Activated CD4-positive, alpha-beta T cell treated with anti-CD3 and anti-CD28 coated beads, Interleukin-2, amount 10 ng/mL, durations not matched to agents 24 days and 14 days (primary cell): Measurements from ENCODE around the gene SAT2. TPM values are rescaled to one million over a fixed set of nuclear protein-coding genes. Genes with fewer than 3 reads are reported as not detected.
"Not testable (repeated sequence)": the region's sequence is repeated elsewhere in the genome, so short reads cannot be mapped to it uniquely, and the experiment has no call there.

Experiments used
- DNase-seq: peaks from one replicate; pipeline ENCODE4 v3.0.0; 2022
- H3K27ac Mint-ChIP-seq: one replicate; pipeline ENCODE4 v1.8.0; 2022; ENCODE audit warnings: mild to moderate bottlenecking, mixed read lengths
- H3K27me3 Mint-ChIP-seq: one replicate; pipeline ENCODE4 v1.8.0; 2022; ENCODE audit warnings: mixed read lengths
- H3K36me3 Mint-ChIP-seq: one replicate; pipeline ENCODE4 v1.8.0; 2022; ENCODE audit warnings: low read depth, mild to moderate bottlenecking, mixed read lengths
- H3K4me1 Mint-ChIP-seq: one replicate; pipeline ENCODE4 v1.8.0; 2021; ENCODE audit warnings: mixed read lengths
- H3K4me3 Mint-ChIP-seq: one replicate; pipeline ENCODE4 v1.8.0; 2022; ENCODE audit warnings: mild to moderate bottlenecking, moderate library complexity, mixed read lengths
- H3K9me3 Mint-ChIP-seq: one replicate; pipeline ENCODE4 v1.8.0; 2021; ENCODE audit warnings: mixed read lengths
- intact Hi-C: fragments of 100-400 bp; cut with micrococcal nuclease; formaldehyde crosslinking; loops from one replicate; pipeline ENCODE4 v1.15.1; 2023
- total RNA-seq: library from RNA; stranded (reverse); gene quantifications from 2 replicates; pipeline ENCODE4 v1.2.3, GENCODE V29; 2022

The SAT2 gene
- total RNA-seq, 1 donor from 2014 or later, result 17.7 TPM

DNA sequence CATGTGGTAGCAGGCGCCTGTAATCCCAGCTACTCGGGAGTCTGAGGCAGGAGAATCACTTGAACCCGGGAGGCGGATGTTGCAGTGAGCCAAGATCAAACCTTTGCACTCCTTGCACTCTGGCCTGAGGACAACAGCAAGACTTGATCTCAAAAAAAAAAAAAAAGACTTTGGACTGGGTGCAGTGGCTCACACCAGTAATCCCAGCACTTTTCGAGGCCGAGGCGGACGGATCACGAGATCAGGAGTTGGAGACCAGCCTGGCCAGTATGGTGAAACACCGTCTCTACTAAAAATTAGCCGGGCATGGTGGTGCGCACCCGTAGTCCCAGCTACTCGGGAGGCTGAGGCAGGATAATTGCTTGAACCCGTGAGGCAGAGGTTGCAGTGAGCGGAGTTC is 1.9 kb downstream of the SAT2 start:
- H3K4me1 Mint-ChIP-seq, H3K27ac Mint-ChIP-seq, H3K4me3 Mint-ChIP-seq, intact Hi-C loops, DNase-seq, H3K36me3 Mint-ChIP-seq, H3K27me3 Mint-ChIP-seq, H3K9me3 Mint-ChIP-seq: not testable (repeated sequence)

DNA sequence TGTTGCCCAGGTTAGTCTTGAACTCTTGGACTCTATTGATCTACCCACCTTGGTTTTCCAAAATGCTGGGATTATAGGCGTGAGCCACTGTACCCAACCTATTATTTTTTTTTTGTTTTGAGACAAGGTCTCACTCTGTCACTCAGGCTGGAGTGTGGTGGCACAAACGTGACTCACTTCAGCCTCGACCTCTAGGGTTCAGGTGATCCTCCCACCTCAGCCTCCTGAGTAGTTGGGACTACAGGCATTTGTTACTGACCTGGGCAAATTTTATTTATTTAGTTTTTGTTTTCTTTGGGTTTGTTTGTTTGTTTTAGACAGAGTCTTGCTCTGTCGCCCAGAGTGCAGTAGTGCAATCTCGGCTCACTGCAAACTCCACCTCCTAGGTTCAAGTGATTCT is 4.0 kb downstream of the SAT2 start:
- Mint-ChIP-seq H3K4me3 (no peak overlapping the region), H3K9me3 (no peaks in the 10 kb centered on the region), H3K36me3 (peaks cover 5% of the 10 kb centered on the region), H3K27ac (no peak overlapping the region), H3K4me1 (peaks cover 11% of the 10 kb centered on the region), H3K27me3 (peaks cover 1% of the 10 kb centered on the region)
- intact Hi-C loops, result no loop called here
- no peak for DNase-seq

DNA sequence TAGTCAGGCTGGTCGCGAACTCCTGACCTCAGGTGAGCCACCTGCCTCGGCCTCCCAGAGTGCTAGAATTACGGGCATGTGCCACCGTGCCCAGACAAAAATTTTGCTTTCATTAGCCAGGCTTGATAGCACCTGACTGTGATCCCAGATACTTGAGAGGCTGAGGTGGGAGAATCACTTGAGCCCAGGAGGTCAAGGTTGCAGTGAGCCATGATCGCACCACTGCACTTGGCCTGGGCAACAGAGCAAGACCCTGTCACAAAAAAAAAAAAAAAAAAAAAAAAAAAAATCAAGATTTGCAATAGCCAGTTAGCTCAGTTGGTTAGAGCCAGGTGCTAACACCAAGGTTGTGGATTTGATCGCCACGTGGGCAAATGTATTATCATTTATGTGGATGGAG is 6.8 kb downstream of the SAT2 start:
- Mint-ChIP-seq H3K9me3 (no peaks in the 10 kb centered on the region), H3K36me3 (peaks cover 1% of the 10 kb centered on the region), H3K27ac (no peak overlapping the region), H3K4me1 (peaks cover 4% of the 10 kb centered on the region), H3K4me3 (no peak overlapping the region), H3K27me3 (peaks cover 1% of the 10 kb centered on the region)
- DNase-seq, result no peak
- intact Hi-C loops, result no loop called here

DNA sequence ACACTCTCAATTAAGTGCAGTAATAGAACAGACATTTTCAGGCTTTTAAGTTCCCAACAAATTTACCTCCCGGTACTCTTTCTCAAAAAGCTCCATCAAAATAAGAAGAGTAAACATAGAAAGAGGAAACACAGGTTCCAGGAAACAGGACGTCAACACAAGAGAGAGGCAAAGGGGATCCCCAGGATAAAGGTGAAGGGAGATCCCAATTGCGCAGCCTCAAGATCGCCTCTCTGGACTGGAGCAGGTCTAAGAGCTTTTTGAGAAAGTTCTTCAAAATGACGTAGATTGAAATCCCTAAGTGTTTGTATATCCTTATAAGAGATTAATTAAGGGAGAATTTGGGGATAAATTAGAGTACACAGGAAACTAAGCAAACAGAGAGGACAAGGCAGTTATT is 9.0 kb downstream of the SAT2 start:
- intact Hi-C loops, result loop anchor here (5.0 kb wide), 1 partner anchor 34 kb away; the partner anchor contains the start of gene ATP1B2
- Mint-ChIP-seq H3K27me3 (peaks cover 1% of the 10 kb centered on the region), H3K27ac (no peak overlapping the region), H3K36me3 (peaks cover 3% of the 10 kb centered on the region), H3K9me3 (no peaks in the 10 kb centered on the region), H3K4me1 (peaks cover 12% of the 10 kb centered on the region), H3K4me3 (no peak overlapping the region)
- no peak for DNase-seq

DNA sequence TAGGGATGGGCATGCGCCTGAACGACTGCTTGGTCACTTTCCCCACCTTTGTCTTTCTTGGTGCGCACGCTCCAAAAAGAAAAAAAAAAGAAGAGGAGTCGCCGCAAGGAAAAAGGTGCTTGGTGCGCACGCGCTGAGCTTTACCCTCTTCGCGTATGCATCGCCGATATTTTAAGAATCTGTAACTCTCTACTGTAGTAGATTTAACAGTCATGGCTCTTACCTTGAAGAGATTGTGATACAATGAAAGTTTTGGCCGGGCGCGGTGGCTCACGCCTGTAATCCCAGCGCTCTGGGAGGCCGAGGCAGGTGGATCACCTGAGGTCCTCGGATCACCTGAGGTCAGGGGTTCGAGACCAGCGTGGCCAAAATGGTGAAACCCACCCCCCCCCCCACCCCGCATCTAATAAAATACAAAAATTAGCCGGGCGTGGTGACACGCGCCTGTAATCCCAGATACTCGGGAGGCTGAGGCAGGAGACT is 12.3 kb downstream of the SAT2 start:
- intact Hi-C loops, result loop anchor here (1.0 to 5.0 kb wide), 2 partner anchors 32 to 37 kb away; partner anchors contain the start of genes ATP1B2 and MPDU1
- Mint-ChIP-seq H3K27ac (peak overlapping the region; percentile 91), H3K27me3 (no peaks in the 10 kb centered on the region), H3K36me3 (peaks cover 18% of the 10 kb centered on the region), H3K4me3 (peak overlapping the region; percentile 77), H3K4me1 (peaks cover 33% of the 10 kb centered on the region), H3K9me3 (no peaks in the 10 kb centered on the region)
- DNase-seq, result no peak

DNA sequence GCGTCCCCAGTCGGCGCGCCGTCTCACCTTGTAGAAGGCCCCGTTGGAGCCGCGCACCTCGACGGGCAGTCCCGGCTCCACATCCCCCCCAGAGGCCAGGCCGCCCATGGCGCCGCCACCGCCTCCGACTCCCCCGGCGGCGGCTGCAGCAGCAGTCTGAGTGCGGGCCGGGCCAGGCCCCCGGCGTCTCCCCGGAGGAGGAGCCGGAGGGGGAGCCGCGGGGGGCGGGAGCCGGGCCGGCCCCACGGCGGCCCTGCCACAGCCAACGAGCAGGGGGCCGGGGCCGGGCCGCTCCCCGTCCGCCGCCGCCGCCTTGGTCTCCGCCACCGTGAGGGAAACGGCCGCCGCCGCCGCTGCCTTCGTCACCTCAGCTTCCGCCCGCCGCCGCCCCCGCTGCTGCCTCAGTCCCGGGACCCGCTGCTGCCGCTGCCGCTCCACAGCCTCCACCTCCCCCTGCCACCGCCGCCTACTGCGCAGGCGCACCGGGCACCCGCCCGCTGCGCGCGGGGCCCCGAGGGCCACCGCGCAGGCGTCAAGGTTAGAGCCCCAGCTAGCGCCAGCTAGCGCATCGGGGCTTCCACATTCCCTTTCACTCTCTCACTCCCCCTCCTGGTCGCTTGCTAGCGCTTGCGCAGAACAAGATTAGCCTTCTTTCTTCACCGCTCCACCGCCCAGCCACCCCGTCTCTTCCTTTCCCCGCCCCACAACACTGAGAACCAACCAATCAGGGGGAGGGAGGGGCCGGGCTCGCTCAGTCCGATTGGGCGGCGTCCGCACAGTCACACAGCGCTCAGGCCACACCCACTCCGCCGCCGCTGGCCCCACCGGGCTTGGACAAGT is 13.0 kb downstream of the SAT2 start, which contains the start of gene FXR2:
Gene FXR2 (minus strand): TSS at position 473 of the 840 bp plus-strand sequence. CDS start 365 bp downstream, at position 108.
- Mint-ChIP-seq H3K36me3 (peaks cover 18% of the 10 kb centered on the region), H3K27me3 (no peaks in the 10 kb centered on the region), H3K4me1 (peaks cover 33% of the 10 kb centered on the region), H3K9me3 (no peaks in the 10 kb centered on the region), H3K27ac (peak within 1 kb of the TSS; percentile 91), H3K4me3 (peak within 1 kb of the TSS; percentile 87)
- DNase-seq, result peak; percentile 99
- intact Hi-C loops, result loop anchor here (1.0 to 5.0 kb wide), 3 partner anchors 31 to 74 kb away; partner anchors contain the start of genes ATP1B2, MPDU1 and WRAP53

DNA sequence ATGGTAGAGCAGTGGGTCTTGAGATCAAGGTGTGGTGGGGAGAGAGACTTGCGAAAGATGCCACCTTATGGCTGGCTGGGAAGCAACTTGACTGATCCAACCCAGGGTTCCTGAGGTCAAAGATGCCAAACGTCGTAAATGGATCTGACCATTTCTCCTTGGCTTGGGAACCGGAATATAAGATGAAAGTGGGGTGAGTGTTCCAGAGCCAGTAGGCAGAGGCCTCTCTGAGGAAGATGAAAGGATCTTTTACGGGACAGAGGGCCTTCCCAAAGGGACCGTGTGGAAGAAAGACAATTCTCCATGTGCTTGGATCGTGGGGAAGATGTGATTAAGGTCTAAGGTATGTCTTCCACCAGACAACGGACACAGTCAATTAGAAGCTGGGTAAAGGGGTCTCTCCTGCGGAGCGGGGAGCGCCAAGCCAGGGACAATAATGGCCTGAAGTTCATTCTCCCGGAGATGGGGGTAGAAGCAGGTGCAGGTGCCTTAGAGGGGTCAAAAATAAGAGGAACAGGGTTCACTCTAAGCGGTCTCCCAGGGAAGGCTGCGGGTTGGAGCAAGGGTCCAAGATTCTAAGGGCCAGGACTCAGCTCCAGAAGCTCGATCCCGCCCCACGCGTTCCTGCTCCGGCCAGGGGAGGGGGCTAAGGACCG is 13.7 kb downstream of the SAT2 start:
- peaks cover 18% of the 10 kb centered on the region for H3K36me3 Mint-ChIP-seq
- H3K9me3 Mint-ChIP-seq, result no peaks in the 10 kb centered on the region
- intact Hi-C loops, result loop anchor here (1.0 kb wide), 1 partner anchor 74 kb away; the partner anchor contains the start of gene WRAP53
- H3K27me3 Mint-ChIP-seq, result no peaks in the 10 kb centered on the region
- peak; percentile 68 for DNase-seq
- peak overlapping the region; percentile 87 for H3K4me3 Mint-ChIP-seq
- peak overlapping the region; percentile 65 for H3K27ac Mint-ChIP-seq
- H3K4me1 Mint-ChIP-seq, result peaks cover 37% of the 10 kb centered on the region

DNA sequence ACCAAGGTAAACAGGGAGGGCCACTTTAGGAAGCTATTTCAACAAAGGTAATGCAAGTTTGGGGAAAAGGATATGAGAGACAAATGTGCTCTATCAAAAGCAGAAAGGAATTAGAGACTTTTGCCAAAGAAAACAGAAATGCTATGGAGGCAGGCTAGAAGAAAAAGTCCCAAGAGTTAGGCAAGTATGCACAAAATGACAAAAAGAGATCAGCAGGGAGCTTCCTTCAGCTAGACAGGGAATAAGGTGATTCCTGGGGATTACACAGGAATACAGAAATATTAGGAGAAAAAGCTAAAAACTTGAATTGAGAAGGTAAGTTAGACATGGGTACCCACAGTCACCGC is 15.4 kb downstream of the SAT2 start:
- peak overlapping the region; percentile 39 for H3K4me3 Mint-ChIP-seq
- H3K36me3 Mint-ChIP-seq, result peaks cover 18% of the 10 kb centered on the region
- intact Hi-C loops, result no loop called here
- H3K27me3 Mint-ChIP-seq, result no peaks in the 10 kb centered on the region
- no peaks in the 10 kb centered on the region for H3K9me3 Mint-ChIP-seq
- H3K27ac Mint-ChIP-seq, result peak overlapping the region; percentile 64
- H3K4me1 Mint-ChIP-seq, result peaks cover 33% of the 10 kb centered on the region
- no peak for DNase-seq

DNA sequence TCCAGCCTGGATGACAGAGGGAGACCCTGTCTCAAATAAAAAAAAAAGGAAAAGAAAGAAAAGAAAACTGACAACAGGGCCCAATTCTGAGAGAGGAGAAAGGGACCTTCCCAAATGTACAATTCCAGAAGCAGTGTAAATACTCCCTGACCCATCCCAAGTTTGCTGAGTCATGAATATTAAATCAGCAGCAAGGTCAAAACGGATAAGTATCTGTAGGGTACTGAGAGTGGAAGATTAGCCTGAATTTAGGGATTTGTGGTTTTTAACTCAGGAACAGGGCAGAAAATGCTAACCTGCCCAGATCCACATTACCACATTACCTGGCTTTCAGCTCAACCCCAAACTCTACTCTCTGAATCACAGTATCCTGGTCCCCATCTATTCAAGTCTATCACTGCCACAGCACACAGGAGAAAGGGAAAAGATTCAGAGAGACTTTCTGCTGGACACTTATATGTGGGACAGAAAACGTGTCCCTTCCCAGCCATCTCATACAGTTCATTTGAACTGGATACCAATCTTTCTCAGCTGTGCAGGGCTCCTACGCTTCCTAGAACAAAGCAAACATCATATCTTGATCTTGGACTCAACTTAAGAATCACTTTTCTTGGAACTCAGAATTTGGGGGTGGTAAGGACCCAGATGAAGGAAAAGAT is 15.9 kb downstream of the SAT2 start:
- intact Hi-C loops, result no loop called here
- Mint-ChIP-seq H3K4me1 (peaks cover 33% of the 10 kb centered on the region), H3K9me3 (no peaks in the 10 kb centered on the region), H3K27me3 (no peaks in the 10 kb centered on the region), H3K27ac (peak overlapping the region; percentile 64), H3K4me3 (peak overlapping the region; percentile 39), H3K36me3 (peaks cover 18% of the 10 kb centered on the region)
- no peak for DNase-seq

DNA sequence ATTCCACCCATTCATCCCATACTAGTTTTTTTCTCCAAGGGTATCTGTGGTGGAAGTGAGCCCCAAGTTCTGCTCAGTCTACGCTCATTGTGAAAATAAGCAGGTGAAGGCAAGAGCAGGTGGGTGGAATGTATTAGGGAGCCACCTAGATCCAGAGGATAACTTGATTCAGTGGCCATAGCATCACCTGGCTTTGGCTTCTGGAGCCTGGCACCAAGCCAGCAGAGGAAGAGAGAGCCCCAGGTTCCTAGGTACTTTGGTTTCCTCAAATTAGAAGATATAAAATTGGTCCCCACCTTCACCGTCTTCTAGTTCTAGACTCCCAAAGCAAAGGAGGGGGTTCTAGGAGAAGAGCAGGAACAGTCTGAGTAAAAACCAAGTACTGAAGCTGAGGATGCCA is 17.0 kb downstream of the SAT2 start:
- Mint-ChIP-seq H3K4me1 (peaks cover 35% of the 10 kb centered on the region), H3K36me3 (peaks cover 25% of the 10 kb centered on the region), H3K4me3 (no peak overlapping the region), H3K27me3 (no peaks in the 10 kb centered on the region), H3K27ac (no peak overlapping the region), H3K9me3 (no peaks in the 10 kb centered on the region)
- no peak for DNase-seq
- intact Hi-C loops, result no loop called here

DNA sequence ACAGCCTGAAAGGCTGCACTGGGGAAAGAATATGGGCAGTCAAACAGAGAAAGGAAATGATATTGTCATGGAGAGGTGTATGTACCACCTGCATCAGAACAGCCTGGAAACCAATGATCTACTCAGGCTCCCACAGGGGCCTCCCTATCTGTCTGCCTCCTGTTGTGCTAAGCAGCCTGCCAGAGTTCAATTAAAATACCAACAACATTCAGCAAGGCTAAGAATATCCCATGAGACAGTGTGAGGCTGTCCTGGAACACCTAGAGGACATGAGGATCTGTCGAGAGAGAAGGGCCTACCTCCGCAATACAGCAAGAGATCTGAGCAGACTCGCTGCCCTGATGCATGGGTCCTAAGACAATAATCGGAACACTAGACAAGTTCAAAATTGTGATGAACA is 21.3 kb downstream of the SAT2 start:
- H3K4me1 Mint-ChIP-seq, result peaks cover 11% of the 10 kb centered on the region
- H3K9me3 Mint-ChIP-seq, result no peaks in the 10 kb centered on the region
- H3K27ac Mint-ChIP-seq, result peak overlapping the region; percentile 14
- peaks cover 35% of the 10 kb centered on the region for H3K36me3 Mint-ChIP-seq
- no peak for DNase-seq
- H3K27me3 Mint-ChIP-seq, result no peaks in the 10 kb centered on the region
- H3K4me3 Mint-ChIP-seq, result no peak overlapping the region
- intact Hi-C loops, result no loop called here

DNA sequence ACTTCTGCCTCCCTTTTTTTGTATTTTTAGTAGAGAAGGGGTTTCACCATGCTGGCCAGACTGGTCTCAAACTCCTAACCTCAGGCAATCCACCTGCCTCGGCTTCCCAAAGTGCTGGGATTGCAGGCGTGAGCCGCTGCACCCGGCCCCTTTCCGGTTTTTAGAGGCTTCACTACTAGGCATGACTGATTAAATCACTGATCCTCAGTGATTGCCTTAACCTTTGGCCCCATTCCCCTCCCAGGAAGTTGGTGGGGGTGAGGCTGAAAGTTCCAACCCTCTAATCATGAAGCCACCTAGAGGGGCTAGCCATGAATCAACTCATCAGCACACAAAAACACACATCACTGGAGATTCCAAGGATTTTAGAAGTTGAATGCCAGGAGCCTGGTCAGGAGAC is 30.1 kb downstream of the SAT2 start:
- intact Hi-C loops, H3K27ac Mint-ChIP-seq: not testable (repeated sequence)
- H3K36me3 Mint-ChIP-seq, result peaks cover 61% of the 10 kb centered on the region

DNA sequence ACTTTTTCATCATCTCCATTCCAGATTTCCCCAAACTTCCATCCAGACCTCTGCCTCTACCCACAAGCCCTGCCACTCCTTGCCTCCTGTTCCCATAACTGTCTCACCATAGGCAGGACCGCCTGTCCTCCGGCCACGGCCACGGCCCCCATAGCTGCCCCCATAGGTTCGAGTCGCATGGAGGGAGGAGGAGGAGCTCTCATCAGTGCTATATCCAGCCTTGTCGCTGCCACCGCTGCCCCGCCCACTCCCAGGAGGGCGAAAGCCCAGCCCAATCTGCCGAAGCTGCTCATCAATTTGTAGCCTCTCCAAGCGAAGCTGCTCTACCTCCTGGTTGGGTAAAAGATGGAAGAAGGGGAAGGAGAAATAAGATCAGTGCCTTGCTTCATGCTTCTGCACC is 34.3 kb downstream of the SAT2 start:
- intact Hi-C loops, result no loop called here
- no peak overlapping the region for H3K27ac Mint-ChIP-seq
- no peak overlapping the region for H3K4me3 Mint-ChIP-seq
- DNase-seq, result no peak
- H3K27me3 Mint-ChIP-seq, result no peaks in the 10 kb centered on the region
- H3K9me3 Mint-ChIP-seq, result no peaks in the 10 kb centered on the region
- H3K36me3 Mint-ChIP-seq, result peaks cover 60% of the 10 kb centered on the region
- peaks cover under 1% of the 10 kb centered on the region for H3K4me1 Mint-ChIP-seq

More for the DNA sequence above, 30.1 kb downstream of the SAT2 start:
- H3K4me1 Mint-ChIP-seq, H3K27me3 Mint-ChIP-seq, H3K4me3 Mint-ChIP-seq, DNase-seq, H3K9me3 Mint-ChIP-seq: not testable (repeated sequence)
